Lung (tissue), 16 donors: ENCODE results near the gene RAP2B. TPM values are rescaled to one million over a fixed set of nuclear protein-coding genes. Genes with fewer than 3 reads are reported as not detected.
A peak's percentile ranks its signal among the peaks of the same experiment; 100 is the strongest.
"Not testable (repeated sequence)": the region's sequence is repeated elsewhere in the genome, so short reads cannot be mapped to it uniquely, and the experiment has no call there.

ENCODE experiments used
- ATAC-seq: fragments of 200-7000 bp; cut with Tn5 transposase; one replicate; pipeline ENCODE4 v1.9.1; 2020; ENCODE audit warnings: moderate number of reproducible peaks; ENCODE audit not compliant: insufficient read depth, low FRiP score
- DNase-seq, 3 donors: peaks; one replicate each; pipeline ENCODE4 v3.0.0-alpha.2; 2013 to 2017
- H3K27ac ChIP-seq, 2 donors: one replicate each; pipeline ENCODE4 v1.5.1; 2013; ENCODE audit warnings: mild to moderate bottlenecking in 2 of 2, moderate library complexity in 2 of 2, control low read depth in 1 of 2, inconsistent platforms in 1 of 2, low read depth in 1 of 2, low read length in 1 of 2
- H3K27me3 ChIP-seq, 3 donors: one replicate each; pipeline ENCODE4 v1.5.1; 2013; ENCODE audit warnings: low read length in 2 of 3; ENCODE audit not compliant: control insufficient read depth in 3 of 3, insufficient read depth in 3 of 3
- H3K36me3 ChIP-seq, 4 donors: one replicate each; pipeline ENCODE4 v1.5.1; 2013; ENCODE audit warnings: low read length in 4 of 4, mild to moderate bottlenecking in 1 of 4, moderate library complexity in 1 of 4; ENCODE audit not compliant: control insufficient read depth in 4 of 4, insufficient read depth in 4 of 4
- H3K4me1 ChIP-seq, 5 donors: one replicate each; pipeline ENCODE4 v1.5.1; 2013; ENCODE audit warnings: low read length in 5 of 5, mild to moderate bottlenecking in 2 of 5, moderate library complexity in 1 of 5; ENCODE audit not compliant: control insufficient read depth in 5 of 5, insufficient read depth in 5 of 5
- H3K4me3 ChIP-seq: one replicate; pipeline ENCODE4 v1.5.1; 2013; ENCODE audit warnings: mild to moderate bottlenecking, control low read depth, moderate library complexity
- H3K9ac ChIP-seq, 2 donors: one replicate each; pipeline ENCODE4 v1.5.1; 2013; ENCODE audit warnings: low read length in 2 of 2, control low read depth in 1 of 2; ENCODE audit not compliant: insufficient read depth in 1 of 2
- H3K9me3 ChIP-seq, 4 donors: one replicate each; pipeline ENCODE4 v1.5.1; 2013; ENCODE audit warnings: low read length in 3 of 4, mild to moderate bottlenecking in 1 of 4, moderate library complexity in 1 of 4; ENCODE audit not compliant: control insufficient read depth in 4 of 4, insufficient read depth in 3 of 4
- CTCF ChIP-seq: IDR thresholded peaks from 2 replicates; pipeline ENCODE4 v1.5.1; 2012; ENCODE audit warnings: mild to moderate bottlenecking; ENCODE audit errors: control extremely low read depth, extremely low read depth
- WGBS, 2 donors: extraction: QIAGEN DNeasy Blood & Tissue Kit; methylation state at CpG; one replicate each; pipeline ENCODE4 v1.1.7; 2013; 5-methylcytosine and 5-hydroxymethylcytosine counted together
- long read RNA-seq, 5 donors: transcript quantifications; one replicate each; lab custom pipeline, GENCODE V29; 2026
- polyA plus RNA-seq, 2 donors: library from polyadenylated mRNA; stranded (reverse); fragments of 200-250 nt; gene quantifications; one replicate each; pipeline ENCODE4 v1.2.1, GENCODE V29; 2013
- total RNA-seq, 2 donors: library from RNA; depleted of rRNA in 1 of 2; stranded (reverse); fragments of >200 nt in 1 of 2; gene quantifications; one replicate each; pipeline ENCODE4 v1.2.1, GENCODE V29; 2014 to 2021
- donor health status: control.
- donor health status: control.
- donor health status: Bipolar disorder and iron deficiency.
- donor health status: healthy.
- donor health status: DM: yes; HTN: yes; CAD: no.

The RAP2B gene
- total RNA-seq (10 to 100 TPM; 22.2 to 23.8 TPM), polyA plus RNA-seq (1 to 10 TPM; 7.4 to 9.2 TPM)
- long read RNA-seq, donor 1, full-length matches to known transcripts, result 164 of 164 reads
- long read RNA-seq, donor 1, partial matches to known transcripts, result 0 of 164 reads
- long read RNA-seq, donor 1, other reads (novel, unspliced or antisense), result 0 of 164 reads
- long read RNA-seq, donor 2, full-length matches to known transcripts, result 87 of 87 reads
- long read RNA-seq, donor 2, partial matches to known transcripts, result 0 of 87 reads
- long read RNA-seq, donor 2, other reads (novel, unspliced or antisense), result 0 of 87 reads
- long read RNA-seq, donor 3, full-length matches to known transcripts, result 103 of 103 reads
- long read RNA-seq, donor 3, partial matches to known transcripts, result 0 of 103 reads
- long read RNA-seq, donor 3, other reads (novel, unspliced or antisense), result 0 of 103 reads
- long read RNA-seq, donor 4, full-length matches to known transcripts, result 99 of 99 reads
- long read RNA-seq, donor 4, partial matches to known transcripts, result 0 of 99 reads
- long read RNA-seq, donor 4, other reads (novel, unspliced or antisense), result 0 of 99 reads
- long read RNA-seq, donor 5, full-length matches to known transcripts, result 188 of 188 reads
- long read RNA-seq, donor 5, partial matches to known transcripts, result 0 of 188 reads
- long read RNA-seq, donor 5, other reads (novel, unspliced or antisense), result 0 of 188 reads

GRCh38 chr3:153161714-153162512, at the start of gene RAP2B:
RAP2B (plus strand) TSS chr3:153162226; CDS start chr3:153162694, 468 bp downstream.
- WGBS, 2 donors, result 0% methylated on average over 71 to 91 of the region's 91 CpGs

DNA sequence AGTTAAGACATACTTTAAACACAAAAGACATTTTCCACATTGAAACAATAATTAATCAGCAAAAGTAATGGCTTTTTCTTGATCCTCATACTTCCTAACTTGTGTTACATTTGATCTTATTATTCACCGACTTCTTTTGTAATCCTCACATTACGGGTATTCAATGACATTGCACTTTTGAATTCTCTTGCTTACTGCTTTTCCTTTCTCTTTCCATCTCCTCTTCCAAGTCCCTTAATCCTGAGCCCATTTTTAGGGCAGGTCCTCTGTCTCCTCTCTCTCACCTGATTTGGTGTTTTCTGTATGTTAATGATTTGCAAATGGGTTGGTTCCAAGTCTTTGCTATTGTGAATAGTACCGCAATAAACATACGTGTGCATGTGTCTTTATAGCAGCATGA, 48.5 kb upstream of the RAP2B start:
- Histone ChIP-seq H3K9me3 (no peaks in the 10 kb centered on the region), H3K4me3 (no peak overlapping the region), H3K9ac (no peak overlapping the region), H3K4me1 (no peaks in the 10 kb centered on the region), H3K27me3 (no peaks in the 10 kb centered on the region), H3K27ac (no peak overlapping the region), H3K36me3 (no peaks in the 10 kb centered on the region)
- DNase-seq (no peak), ATAC-seq (no peak)
- 67 to 86% methylated on average over 4 of the region's 4 CpGs for WGBS, 2 donors
- TF ChIP-seq CTCF, result no peak

More at GRCh38 chr3:153161714-153162512, at the start of gene RAP2B:
- TF ChIP-seq CTCF, result no peak
- Histone ChIP-seq H3K36me3 (peaks cover 0 to 16% (median 4%) of the 10 kb centered on the region in 4 donors), H3K27ac (peak within 1 kb of the TSS; percentile 87 to 99), H3K4me3 (peak within 1 kb of the TSS; percentile 94), H3K4me1 (peaks cover 0 to 16% (median 5%) of the 10 kb centered on the region in 5 donors), H3K9me3 (no peaks in the 10 kb centered on the region), H3K9ac (peak within 1 kb of the TSS; percentile 77 to 93), H3K27me3 (no peaks in the 10 kb centered on the region)
- ATAC-seq (peak; percentile 80), DNase-seq (peak; percentile 98 to 99 (median 98))

DNA sequence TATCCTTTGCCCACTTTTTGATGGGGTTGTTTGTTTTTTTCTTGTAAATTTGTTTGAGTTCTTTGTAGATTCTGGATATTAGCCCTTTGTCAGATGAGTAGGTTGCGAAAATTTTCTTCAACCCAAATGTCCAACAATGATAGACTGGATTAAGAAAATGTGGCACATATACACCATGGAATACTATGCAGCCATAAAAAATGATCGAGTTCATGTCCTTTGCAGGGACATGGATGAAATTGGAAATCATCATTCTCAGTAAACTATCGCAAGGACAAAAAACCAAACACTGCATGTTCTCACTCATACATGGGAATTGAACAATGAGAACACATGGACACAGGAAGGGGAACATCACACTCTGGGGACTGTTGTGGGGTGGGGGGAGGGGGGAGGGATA, 47.8 kb upstream of the RAP2B start:
- H3K9me3 ChIP-seq, H3K4me3 ChIP-seq, ATAC-seq, H3K36me3 ChIP-seq, DNase-seq, H3K27ac ChIP-seq, H3K4me1 ChIP-seq, H3K9ac ChIP-seq, H3K27me3 ChIP-seq: not testable (repeated sequence)
- WGBS, 2 donors, result 95 to 99% methylated on average over 3 of the region's 3 CpGs
